Immature natural killer cell (primary cell): Measurements from ENCODE around the gene TNFRSF14. TPM values are rescaled to one million over a fixed set of nuclear protein-coding genes. Genes with fewer than 3 reads are reported as not detected.

Source experiments
- DNase-seq, 3 donors: peaks; one replicate each; pipeline ENCODE4 v3.0.0; 2022; ENCODE audit warnings: mixed read lengths in 1 of 3
- H3K27ac Mint-ChIP-seq, 6 donors: one replicate each; pipeline ENCODE4 v1.8.0; 2020; ENCODE audit warnings: mixed read lengths in 6 of 6, mild to moderate bottlenecking in 5 of 6, inconsistent platforms in 4 of 6, moderate library complexity in 3 of 6
- H3K27me3 Mint-ChIP-seq, 3 donors: one replicate each; pipeline ENCODE4 v1.8.0; 2020 to 2021; ENCODE audit warnings: low read depth in 3 of 3, mild to moderate bottlenecking in 3 of 3, mixed read lengths in 3 of 3, moderate library complexity in 3 of 3, inconsistent platforms in 1 of 3
- H3K36me3 Mint-ChIP-seq, 3 donors: one replicate each; pipeline ENCODE4 v1.8.0; 2020; ENCODE audit warnings: mixed read lengths in 3 of 3, inconsistent platforms in 2 of 3, mild to moderate bottlenecking in 2 of 3
- H3K4me1 Mint-ChIP-seq, 2 donors: one replicate each; pipeline ENCODE4 v1.8.0; 2020; ENCODE audit warnings: inconsistent platforms in 2 of 2, mild to moderate bottlenecking in 2 of 2, mixed read lengths in 2 of 2, moderate library complexity in 1 of 2
- H3K4me3 Mint-ChIP-seq, 5 donors: one replicate each; pipeline ENCODE4 v1.8.0; 2020; ENCODE audit warnings: mild to moderate bottlenecking in 5 of 5, mixed read lengths in 5 of 5, inconsistent platforms in 3 of 5, moderate library complexity in 3 of 5
- H3K9me3 Mint-ChIP-seq, 6 donors: one replicate each; pipeline ENCODE4 v1.8.0; 2020; ENCODE audit warnings: mild to moderate bottlenecking in 6 of 6, mixed read lengths in 6 of 6, inconsistent platforms in 4 of 6, moderate library complexity in 3 of 6
- polyA plus RNA-seq, 3 donors: library from polyadenylated mRNA; unstranded; fragments of 300-500 nt; fragmentation: Illumina TruSeq; gene quantifications; one replicate each; pipeline ENCODE4 v1.2.3, GENCODE V29; 2021

The TNFRSF14 gene
- polyA plus RNA-seq, 3 donors from 2014 or later, result 62.5 to 75.1 (median 63.8) TPM

- no peaks in the 10 kb centered on the region for H3K36me3 Mint-ChIP-seq
- no peak for DNase-seq
- H3K4me3 Mint-ChIP-seq, result no peak overlapping the region
- no peak overlapping the region for H3K27ac Mint-ChIP-seq
- no peaks in the 10 kb centered on the region for H3K27me3 Mint-ChIP-seq
- H3K4me1 Mint-ChIP-seq, result no peaks in the 10 kb centered on the region
- H3K9me3 Mint-ChIP-seq, result no peaks in the 10 kb centered on the region
These were observed 51.5 kb downstream of the TNFRSF14 start for GRCh38 chr1:2607641-2608091.

GRCh38 chr1:2609319-2610035 lies 53.3 kb downstream of the TNFRSF14 start:
- no peak for DNase-seq

GRCh38 chr1:2610036-2610959 lies 54.1 kb downstream of the TNFRSF14 start:
- no peak for DNase-seq

More at GRCh38 chr1:2609319-2610035, 53.3 kb downstream of the TNFRSF14 start:
- peaks cover 0 to 8% (median 0%) of the 10 kb centered on the region in 3 donors for H3K36me3 Mint-ChIP-seq
- no peak overlapping the region for H3K27ac Mint-ChIP-seq
- no peaks in the 10 kb centered on the region for H3K4me1 Mint-ChIP-seq
- peaks cover 5 to 13% (median 9%) of the 10 kb centered on the region in 6 donors for H3K9me3 Mint-ChIP-seq
- H3K27me3 Mint-ChIP-seq, result peaks cover 0 to 4% (median 0%) of the 10 kb centered on the region in 3 donors
- no peak overlapping the region for H3K4me3 Mint-ChIP-seq

GRCh38 chr1:2611031-2611501 lies 54.9 kb downstream of the TNFRSF14 start:
- Mint-ChIP-seq H3K36me3 (peaks cover 0 to 8% (median 0%) of the 10 kb centered on the region in 3 donors), H3K27me3 (peaks cover 0 to 11% (median 7%) of the 10 kb centered on the region in 3 donors), H3K9me3 (peaks cover 7 to 28% (median 17%) of the 10 kb centered on the region in 6 donors), H3K27ac (no peak overlapping the region), H3K4me3 (no peak overlapping the region), H3K4me1 (no peaks in the 10 kb centered on the region)
- no peak for DNase-seq

More at GRCh38 chr1:2610036-2610959, 54.1 kb downstream of the TNFRSF14 start:
- Mint-ChIP-seq H3K9me3 (peaks cover 7 to 21% (median 13%) of the 10 kb centered on the region in 6 donors), H3K27ac (no peak overlapping the region), H3K36me3 (peaks cover 0 to 8% (median 0%) of the 10 kb centered on the region in 3 donors), H3K4me1 (no peaks in the 10 kb centered on the region), H3K4me3 (no peak overlapping the region), H3K27me3 (peaks cover 0 to 7% (median 2%) of the 10 kb centered on the region in 3 donors)

GRCh38 chr1:2611621-2612437 lies 55.7 kb downstream of the TNFRSF14 start:
- Mint-ChIP-seq H3K27ac (no peak overlapping the region), H3K27me3 (peaks cover 0 to 11% (median 7%) of the 10 kb centered on the region in 3 donors), H3K9me3 (peaks cover 7 to 34% (median 23%) of the 10 kb centered on the region in 6 donors), H3K36me3 (peaks cover 0 to 11% (median 3%) of the 10 kb centered on the region in 3 donors), H3K4me3 (no peak overlapping the region), H3K4me1 (no peaks in the 10 kb centered on the region)
- no peak for DNase-seq

- Mint-ChIP-seq H3K36me3 (peaks cover 0 to 11% (median 3%) of the 10 kb centered on the region in 3 donors), H3K4me1 (no peaks in the 10 kb centered on the region), H3K9me3 (peaks cover 7 to 37% (median 23%) of the 10 kb centered on the region in 6 donors), H3K27ac (no peak overlapping the region), H3K4me3 (no peak overlapping the region), H3K27me3 (peaks cover 3 to 14% (median 7%) of the 10 kb centered on the region in 3 donors)
- DNase-seq, result no peak
These were observed 56.6 kb downstream of the TNFRSF14 start for GRCh38 chr1:2612591-2613365.

Other genes starting within 250 kb of the TNFRSF14 start
- gene MORN1, start 164.8 kb upstream of the TNFRSF14 start, polyA plus RNA-seq, result 1 to 10 TPM in 2 of 3 donors, under 1 TPM in 1; 0.89 to 4.0 (median 3.9) TPM
- 100 to 1,000 TPM; 185 to 216 (median 210) TPM for gene RER1, start 164.5 kb upstream of the TNFRSF14 start, polyA plus RNA-seq
- gene PEX10, start 143.8 kb upstream of the TNFRSF14 start, polyA plus RNA-seq, result 10 to 100 TPM in 1 of 3 donors, 1 to 10 TPM in 2; 9.1 to 18.2 (median 9.3) TPM
- 1 to 10 TPM in 2 of 3 donors, not detected in 1; 2.9 to 5.1 TPM for gene PLCH2, start 80.1 kb upstream of the TNFRSF14 start, polyA plus RNA-seq
- gene PANK4, start 29.8 kb upstream of the TNFRSF14 start, polyA plus RNA-seq, result 10 to 100 TPM in 1 of 3 donors, 1 to 10 TPM in 2; 9.1 to 23.3 (median 9.8) TPM
- gene HES5, start 26.1 kb upstream of the TNFRSF14 start, polyA plus RNA-seq, result not detected
- gene PRXL2B, start 30.4 kb downstream of the TNFRSF14 start, polyA plus RNA-seq, result 10 to 100 TPM; 10.0 to 17.1 (median 13.6) TPM
- 1 to 10 TPM in 2 of 3 donors, under 1 TPM in 1; 0.93 to 5.1 (median 2.3) TPM for gene MMEL1, start 76.6 kb downstream of the TNFRSF14 start, polyA plus RNA-seq
- gene TTC34, start 245.3 kb downstream of the TNFRSF14 start, polyA plus RNA-seq, result under 1 TPM in 1 of 3 donors, not detected in 2; 0.07 TPM